Activated CD8-positive, alpha-beta memory T cell treated with anti-CD3 and anti-CD28 coated beads for 36 hours (primary cell): ENCODE results near the gene PTPRG. TPM values are rescaled to one million over a fixed set of nuclear protein-coding genes. Genes with fewer than 3 reads are reported as not detected.
"Not testable (repeated sequence)": the region's sequence is repeated elsewhere in the genome, so short reads cannot be mapped to it uniquely, and the experiment has no call there.

Source experiments
- CTCF ChIA-PET: fragments of 350-600 bp; sonication (Branson Sonifier 250); formaldehyde crosslinking; loops from one replicate; lab custom pipeline; 2021; ENCODE audit warnings: antibody characterized with exemption; lab: Charles Lee
- POLR2A ChIA-PET: fragments of 350-600 bp; sonication (Branson Sonifier 250); formaldehyde crosslinking; loops from one replicate; lab custom pipeline; 2021; ENCODE audit warnings: antibody characterized with exemption; lab: Charles Lee
- total RNA-seq, 2 experiments: library from RNA; stranded (reverse); gene quantifications; one replicate each; pipeline ENCODE4 v1.2.3, GENCODE V29; 2021

Gene PTPRG
- total RNA-seq, 2 experiments from 2014 or later, result not detected

DNA sequence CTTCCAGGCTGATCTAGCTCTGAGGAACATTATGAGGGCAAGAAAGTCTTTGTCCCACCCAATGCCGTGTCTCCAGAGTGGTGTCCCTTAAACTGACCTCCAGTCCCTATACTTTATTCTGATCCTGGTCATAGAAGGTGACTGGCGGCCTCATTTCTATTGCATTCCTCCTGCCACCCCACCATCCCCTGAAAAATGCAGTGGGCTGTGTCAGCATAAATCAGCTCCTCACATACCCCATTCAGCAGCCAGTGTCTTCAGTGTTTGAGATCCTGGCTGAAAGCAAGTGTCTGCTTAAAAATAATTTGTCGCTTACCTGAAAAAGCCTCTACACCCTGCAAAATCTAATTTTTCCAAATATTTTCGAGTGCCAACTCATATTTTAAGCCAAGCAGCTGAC lies 465.9 kb downstream of the PTPRG start:
- ChIA-PET POLR2A (no interaction called here), CTCF (no interaction called here)

GRCh38 chr3:62027796-62028195 lies 466.4 kb downstream of the PTPRG start:
- POLR2A ChIA-PET, result no interaction called here
- CTCF ChIA-PET, result no interaction called here

DNA sequence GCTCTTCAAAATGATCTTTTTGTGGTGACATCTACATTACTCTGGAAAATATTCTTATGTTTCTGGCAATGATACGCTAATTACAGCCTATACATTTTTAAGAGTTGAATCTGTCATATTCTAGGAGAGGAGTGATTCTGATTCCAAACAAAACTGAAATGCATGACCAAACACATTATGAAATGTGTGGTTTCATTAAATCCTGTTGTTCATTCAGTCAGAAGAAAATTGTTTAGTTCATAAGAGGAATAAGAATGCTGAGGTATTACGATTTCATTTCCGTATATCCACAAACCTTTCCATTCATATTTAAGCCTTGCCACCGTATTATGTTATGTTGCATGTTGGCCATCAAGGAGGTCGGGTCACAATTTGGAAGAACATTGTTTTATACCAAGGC lies 466.9 kb downstream of the PTPRG start:
- POLR2A ChIA-PET, result no interaction called here
- CTCF ChIA-PET, result no interaction called here

GRCh38 chr3:62032738-62033137 lies 471.4 kb downstream of the PTPRG start:
- CTCF ChIA-PET, result no interaction called here
- POLR2A ChIA-PET, result no interaction called here

DNA sequence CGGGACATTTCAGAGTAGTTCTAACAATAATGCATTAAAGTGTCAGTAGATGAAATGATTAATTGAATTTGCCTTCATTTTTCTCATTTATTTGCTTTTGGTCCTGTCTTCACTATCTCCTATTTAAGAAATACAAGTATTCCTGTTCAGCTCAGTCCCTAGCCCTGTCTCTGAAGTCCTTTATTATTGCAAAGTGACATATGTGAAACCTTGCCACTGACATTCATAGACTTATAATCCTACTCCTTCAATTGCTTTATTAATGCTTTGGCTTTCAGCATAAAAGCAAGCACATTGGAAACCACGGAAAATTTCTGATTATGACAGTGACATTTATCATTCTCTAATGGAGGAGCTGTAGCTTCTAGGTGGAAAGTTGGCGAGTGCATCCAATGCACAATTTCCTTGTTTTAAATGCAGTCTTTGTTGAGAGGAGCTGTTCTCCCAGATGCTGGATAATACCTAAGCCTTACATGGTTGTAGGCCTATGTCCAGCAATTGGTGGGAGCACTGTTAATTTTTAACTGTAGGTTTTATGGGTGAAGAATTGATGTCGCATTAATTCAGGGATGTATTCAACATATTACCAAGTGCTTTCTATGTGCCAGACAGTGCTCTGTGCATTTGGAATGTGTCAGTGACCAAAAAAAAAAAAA lies 474.2 kb downstream of the PTPRG start:
- CTCF ChIA-PET, result interaction anchor here (0.6 kb wide), 1 partner anchor 682 kb away, joined by 3 read pairs; no protein-coding TSS in a partner anchor
- POLR2A ChIA-PET, result no interaction called here

DNA sequence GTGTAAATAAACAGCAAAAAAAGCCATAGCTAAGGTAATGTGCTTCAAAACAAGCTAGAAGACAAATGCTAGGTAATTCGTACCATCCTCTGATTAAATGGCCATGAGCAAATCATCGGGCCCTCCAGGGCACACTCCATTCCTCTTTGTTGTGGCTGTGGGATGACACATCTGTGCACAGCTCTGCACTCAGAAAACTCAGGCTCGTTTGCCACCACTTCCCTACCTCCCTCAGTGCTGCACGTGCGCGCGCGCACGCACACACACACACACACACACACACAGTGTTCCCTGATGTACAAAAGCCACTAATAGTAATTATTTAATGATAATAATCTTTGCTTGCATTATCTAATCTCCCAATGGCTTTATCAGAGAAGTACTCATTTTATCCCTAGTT lies 475.4 kb downstream of the PTPRG start:
- ChIA-PET POLR2A (no interaction called here), CTCF (no interaction called here)

DNA sequence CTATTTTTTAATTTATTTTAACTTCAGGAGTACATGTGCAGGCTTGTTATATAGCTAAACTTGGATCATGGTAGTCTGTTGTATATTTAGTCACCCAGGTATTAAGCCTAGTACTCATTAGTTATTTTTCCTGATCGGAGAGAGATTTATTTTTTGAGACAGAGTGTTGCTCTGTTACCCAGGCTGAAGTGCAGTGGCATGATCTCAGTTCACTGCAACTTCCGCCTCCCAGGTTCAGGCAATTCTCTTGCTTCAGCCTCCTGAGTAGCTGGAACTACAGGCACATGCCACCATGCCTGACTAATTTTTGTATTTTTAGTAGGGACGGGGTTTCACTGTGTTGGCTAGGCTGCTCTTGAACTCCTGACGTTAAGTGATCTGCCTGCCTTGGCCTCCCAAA lies 477.4 kb downstream of the PTPRG start:
- POLR2A ChIA-PET, CTCF ChIA-PET: not testable (repeated sequence)

DNA sequence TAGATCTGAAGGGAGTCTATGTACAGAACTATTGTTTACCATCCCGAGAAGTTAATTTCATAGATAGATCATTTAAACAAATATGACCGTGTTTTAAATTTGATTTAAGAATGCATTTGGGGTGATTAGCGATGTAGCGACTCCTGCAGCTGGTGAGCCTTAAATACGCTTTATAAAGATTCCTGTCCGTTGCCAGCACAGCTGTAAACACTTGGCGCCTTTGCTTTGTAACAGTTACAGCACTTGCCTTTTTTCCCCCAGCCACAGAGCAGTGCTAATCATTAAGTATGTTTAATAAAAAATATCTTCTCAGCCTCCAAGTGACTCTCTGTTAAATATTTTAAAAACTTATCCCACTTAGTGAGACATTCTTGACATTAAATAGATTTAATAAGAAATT lies 478.2 kb downstream of the PTPRG start:
- POLR2A ChIA-PET, result no interaction called here
- CTCF ChIA-PET, result no interaction called here

DNA sequence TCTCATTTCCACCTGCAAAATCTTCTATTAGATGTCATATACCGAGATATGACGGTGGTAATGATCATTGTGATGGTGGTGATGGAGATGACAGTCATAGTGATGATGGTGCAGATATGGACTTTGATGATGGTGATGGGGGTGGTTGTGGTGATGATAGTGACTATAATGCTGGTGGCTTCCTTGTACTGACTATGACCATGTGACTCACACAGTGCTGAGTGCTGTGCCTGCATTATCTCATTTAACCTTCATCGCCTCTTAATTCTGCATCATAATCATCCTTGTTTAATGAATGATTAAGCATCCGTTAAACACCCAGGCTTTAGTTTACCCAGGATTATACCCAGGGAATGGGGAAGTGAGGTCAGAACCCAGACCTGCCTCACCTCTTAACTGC lies 480.3 kb downstream of the PTPRG start:
- CTCF ChIA-PET, result no interaction called here
- POLR2A ChIA-PET, result no interaction called here

DNA sequence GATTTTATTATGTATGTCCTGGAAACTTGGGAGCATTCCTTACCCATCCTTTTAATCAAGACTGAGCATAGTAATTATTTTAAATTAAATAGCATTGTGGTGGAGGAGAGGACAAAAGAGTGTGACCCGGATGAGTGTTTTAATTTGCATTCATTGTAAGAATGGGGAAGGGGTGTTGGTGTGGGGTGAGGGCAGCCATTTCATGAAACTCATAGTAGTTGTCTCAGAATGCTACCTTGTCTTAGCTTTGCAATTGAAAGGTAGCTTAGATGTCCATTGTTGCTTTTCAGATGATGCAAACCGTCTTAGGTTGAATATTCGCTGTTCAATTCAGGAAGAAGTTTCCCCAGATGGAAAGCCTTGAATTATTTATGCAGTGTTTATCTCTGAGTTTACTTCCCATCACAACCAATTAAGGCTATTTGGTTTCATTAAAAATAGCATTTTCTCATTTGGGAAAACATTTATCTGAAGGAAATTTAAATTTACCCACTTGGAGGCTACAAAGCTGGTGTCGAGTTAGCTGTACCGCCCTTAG lies 483.6 kb downstream of the PTPRG start:
- ChIA-PET CTCF (no interaction called here), POLR2A (no interaction called here)

DNA sequence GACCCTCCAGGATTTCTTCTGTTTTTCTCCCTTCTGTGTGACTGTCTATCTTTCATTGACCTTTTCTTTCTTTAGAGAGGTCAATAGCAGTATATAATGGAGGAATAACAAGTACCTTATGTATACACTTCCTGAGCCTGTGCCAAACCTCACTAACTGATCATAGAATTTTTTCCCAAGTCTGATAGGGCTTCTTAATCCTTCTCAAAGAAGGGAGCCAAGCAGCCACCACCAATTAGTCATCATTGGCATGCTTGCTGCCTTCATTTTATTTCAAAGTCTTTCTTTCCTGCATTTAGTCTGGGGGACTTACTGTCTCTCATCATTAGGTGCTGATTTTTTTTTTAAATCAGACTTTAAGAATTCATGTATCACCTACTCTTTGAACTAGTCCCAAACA lies 485.0 kb downstream of the PTPRG start:
- CTCF ChIA-PET, result no interaction called here
- POLR2A ChIA-PET, result no interaction called here

DNA sequence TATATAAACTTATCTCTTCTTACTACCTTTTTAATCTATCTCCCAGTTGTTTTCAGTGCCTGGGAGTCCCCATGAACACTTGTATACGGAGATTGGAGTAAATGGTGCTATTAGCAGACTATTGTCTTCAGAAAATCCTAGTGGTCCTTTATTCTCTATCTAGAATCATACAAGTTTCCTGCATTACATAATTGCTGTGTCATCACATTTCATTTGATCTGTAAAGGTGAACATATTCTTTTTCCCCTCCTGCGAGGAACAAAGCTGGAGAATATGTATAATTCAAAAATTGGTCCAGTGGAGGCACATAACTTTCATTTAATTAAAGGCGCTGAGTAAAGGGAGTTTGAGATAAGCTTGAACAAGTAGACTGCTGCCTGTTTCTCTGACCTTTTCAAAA lies 487.2 kb downstream of the PTPRG start:
- ChIA-PET POLR2A (no interaction called here), CTCF (no interaction called here)

GRCh38 chr3:62049033-62049432 lies 487.7 kb downstream of the PTPRG start:
- ChIA-PET POLR2A (no interaction called here), CTCF (no interaction called here)

DNA sequence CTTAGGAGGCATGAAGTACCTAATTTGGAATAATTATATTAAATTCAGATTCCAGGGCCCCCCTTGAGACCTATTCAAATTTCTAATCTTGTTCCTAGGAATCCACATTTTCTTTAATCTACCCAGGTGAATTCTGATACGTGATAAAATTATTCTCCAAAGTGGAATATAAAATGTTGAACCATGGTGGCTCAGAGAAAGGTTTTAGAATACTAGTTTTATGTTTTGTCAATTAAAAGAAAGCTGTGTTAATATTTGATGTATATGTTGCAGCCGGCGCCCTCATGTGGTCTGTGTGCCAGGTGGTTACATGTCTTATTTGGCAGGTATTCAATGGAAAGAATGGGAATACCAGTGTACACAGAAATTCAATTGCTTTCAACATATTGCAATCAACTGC lies 490.1 kb downstream of the PTPRG start:
- CTCF ChIA-PET, result no interaction called here
- POLR2A ChIA-PET, result no interaction called here

GRCh38 chr3:62052331-62052730 lies 491.0 kb downstream of the PTPRG start:
- ChIA-PET POLR2A (no interaction called here), CTCF (no interaction called here)

GRCh38 chr3:62056658-62057057 lies 495.3 kb downstream of the PTPRG start:
- POLR2A ChIA-PET, result no interaction called here
- CTCF ChIA-PET, result no interaction called here

DNA sequence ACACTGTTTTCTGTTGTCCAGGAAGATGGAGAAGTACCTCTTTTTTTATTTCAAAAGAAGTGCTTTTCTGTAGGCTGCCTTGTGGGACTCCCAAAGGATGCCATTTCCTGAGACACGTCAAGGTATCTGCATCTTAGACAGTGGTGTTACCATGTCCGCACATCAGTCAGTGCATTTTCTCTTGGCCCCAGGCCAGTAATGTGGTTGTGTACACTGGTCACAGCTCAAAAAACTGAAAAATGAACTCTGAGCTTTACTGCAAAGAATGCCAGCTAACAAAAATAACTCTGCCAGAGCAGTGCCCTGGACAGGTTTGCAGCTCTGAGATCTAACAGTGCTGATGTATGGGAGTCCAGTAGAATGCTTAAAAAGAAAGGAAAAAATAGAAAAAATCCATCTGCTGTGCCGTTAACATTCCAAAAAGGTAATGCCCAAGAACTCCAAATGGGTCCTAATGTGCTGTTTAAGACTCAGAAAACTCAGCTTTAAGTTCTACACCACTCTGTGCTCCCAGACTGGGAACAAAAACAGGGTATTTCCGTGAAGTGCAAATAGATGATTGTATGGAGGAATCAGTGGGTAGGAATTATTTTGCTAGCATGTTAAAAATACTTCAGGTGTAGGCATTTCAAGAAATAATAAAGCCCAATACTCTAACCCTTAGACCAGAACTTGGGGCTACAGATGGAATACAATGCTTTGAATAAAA lies 496.1 kb downstream of the PTPRG start:
- ChIA-PET POLR2A (no interaction called here), CTCF (no interaction called here)

DNA sequence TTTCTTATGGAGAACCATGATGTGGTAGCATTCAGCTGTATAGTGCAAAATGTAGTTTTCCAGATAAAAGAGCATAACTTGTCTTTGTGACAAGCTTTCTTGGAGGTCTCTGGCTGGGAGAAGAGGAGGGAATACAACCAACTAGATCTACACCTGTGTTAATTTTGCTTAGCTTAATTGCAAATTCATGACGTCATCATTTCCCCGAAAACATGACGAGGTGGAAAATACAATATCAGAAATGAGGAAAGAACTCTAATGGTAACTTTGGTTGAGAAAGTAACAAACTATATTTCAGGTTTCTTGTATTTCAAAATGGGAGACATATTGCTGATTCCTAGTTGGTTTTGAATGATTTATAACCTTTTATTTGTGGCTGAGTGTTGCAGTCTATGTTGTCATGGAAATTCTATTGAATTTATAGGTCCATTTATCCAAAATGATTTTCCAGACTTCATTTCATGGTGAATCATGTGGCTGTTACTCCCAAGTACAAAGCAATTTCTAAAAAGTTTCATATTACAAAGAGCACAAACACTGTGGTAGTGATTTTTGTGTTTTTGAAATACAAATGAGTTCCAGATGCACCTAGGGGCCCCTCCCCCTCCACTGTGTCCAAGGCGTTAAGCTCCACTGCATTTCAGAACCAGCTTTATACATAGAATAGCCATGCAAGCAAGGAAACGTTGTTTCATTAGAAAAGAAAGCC lies 504.8 kb downstream of the PTPRG start:
- ChIA-PET POLR2A (no interaction called here), CTCF (no interaction called here)

DNA sequence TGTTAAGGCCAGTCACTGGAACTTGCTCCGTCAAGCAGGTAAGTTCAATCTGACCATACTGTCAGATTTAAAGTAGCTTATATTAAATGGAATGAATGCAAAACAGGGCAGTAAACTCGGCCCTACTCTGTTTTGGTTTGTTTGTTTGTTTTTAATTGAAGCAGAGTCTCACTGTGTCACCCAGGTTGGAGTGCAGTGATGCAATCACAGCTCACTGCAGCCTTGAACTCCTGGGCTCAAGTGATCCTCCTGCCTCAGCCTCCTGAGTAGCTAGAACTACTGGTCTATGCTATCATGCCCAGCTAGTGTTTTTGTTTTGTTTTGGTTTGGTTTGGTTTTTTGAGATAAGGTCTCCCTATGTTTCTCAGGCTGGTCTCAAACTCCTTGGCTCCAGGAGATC lies 507.0 kb downstream of the PTPRG start:
- CTCF ChIA-PET, result no interaction called here
- POLR2A ChIA-PET, result no interaction called here

GRCh38 chr3:62070891-62071290 lies 509.5 kb downstream of the PTPRG start:
- ChIA-PET POLR2A (no interaction called here), CTCF (no interaction called here)

DNA sequence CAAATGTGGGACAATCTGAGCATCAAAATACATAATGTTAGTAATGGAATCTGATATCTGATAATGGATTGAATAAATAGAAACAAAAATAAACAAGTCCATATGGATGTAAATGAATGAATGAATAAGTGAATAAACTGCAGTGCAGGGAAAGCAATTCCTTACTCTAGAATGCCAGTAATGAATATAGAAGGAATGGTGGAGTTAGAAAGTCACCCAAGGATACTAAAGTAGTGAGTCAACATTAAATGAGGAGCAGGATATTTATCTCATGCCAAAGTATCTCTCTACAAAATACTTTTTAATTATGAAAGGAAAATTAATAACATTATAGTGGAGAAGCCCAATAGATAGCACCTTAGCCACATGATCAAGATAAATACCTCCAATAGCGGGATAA lies 511.7 kb downstream of the PTPRG start:
- ChIA-PET POLR2A (no interaction called here), CTCF (no interaction called here)
